Placental pericyte (primary cell): Measurements from ENCODE around the gene YAP1. TPM values are rescaled to one million over a fixed set of nuclear protein-coding genes. Genes with fewer than 3 reads are reported as not detected.

Experiments used
- total RNA-seq: library from RNA; depleted of rRNA; stranded (reverse); fragments of >200 nt; gene quantifications from 2 replicates; pipeline ENCODE4 v1.2.3, GENCODE V29; 2012

The YAP1 gene
- total RNA-seq = 167 and 255 TPM in 2 replicates

GRCh38 chr11:102109896-102110760 is at the start of gene YAP1:
YAP1 (plus strand) TSS chr11:102110447; CDS start chr11:102110849, 402 bp downstream.

Other genes with a start within 250 kb of the YAP1 start
- gene CEP126, start 195.4 kb upstream of the YAP1 start, total RNA-seq = 0.66 and 0.72 TPM in 2 replicates
- not detected in 2 replicates for gene ANGPTL5, start 193.9 kb upstream of the YAP1 start, total RNA-seq
- gene CFAP300, start 63.0 kb upstream of the YAP1 start, total RNA-seq = 2.9 and 5.9 TPM in 2 replicates
- gene BIRC3, start 207.0 kb downstream of the YAP1 start, total RNA-seq = 2.4 and 4.4 TPM in 2 replicates
- gene BIRC2, start 236.8 kb downstream of the YAP1 start, total RNA-seq = 40.9 and 94.8 TPM in 2 replicates